ENCODE results near the gene MYH10.

The MYH10 gene

DNA sequence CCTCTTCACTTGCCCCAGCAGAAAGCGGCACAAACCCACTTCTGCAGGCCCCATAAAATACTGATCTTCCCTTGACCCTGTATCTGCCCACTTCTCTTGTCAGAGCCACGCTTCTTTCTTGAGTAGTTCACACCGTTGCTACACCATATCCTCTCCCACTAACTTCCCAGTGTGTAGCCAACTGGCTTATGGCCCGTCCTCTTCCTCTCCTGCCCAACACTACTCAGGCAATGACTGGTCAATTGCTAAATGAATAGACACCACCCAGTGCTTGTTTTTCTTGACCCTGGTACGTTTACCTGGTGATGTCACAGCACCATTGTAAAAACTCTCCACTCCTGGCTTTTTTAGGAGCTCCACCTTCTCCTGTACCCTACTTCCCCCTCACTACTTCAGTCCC lies 107.9 kb downstream of the MYH10 start:
- H3K4me3 ChIP-seq (ENCODE audit: low read depth in 1 of 2, low read length in 2 of 2): no peak overlapping the region
- no peaks in the 10 kb centered on the region for H3K27me3 ChIP-seq (ENCODE audit: insufficient read depth, low read length, poor library complexity)
- no peak for ATAC-seq (ENCODE audit: insufficient read depth, low read depth)

GRCh38 chr17:8520981-8521380 lies 109.5 kb downstream of the MYH10 start:
- DNase-seq (no peak), ATAC-seq (ENCODE audit: insufficient read depth, low read depth) (no peak)
- Histone ChIP-seq H3K4me1 (ENCODE audit: insufficient read depth, low read length) (no peaks in the 10 kb centered on the region), H3K36me3 (ENCODE audit: insufficient read depth, low read length) (peaks cover 81% of the 10 kb centered on the region), H3K9me3 (ENCODE audit: insufficient read depth, low read length, severe bottlenecking) (no peaks in the 10 kb centered on the region), H4K20me1 (ENCODE audit: insufficient read depth, low read length) (no peaks in the 10 kb centered on the region), H2AFZ (ENCODE audit: low read depth, low read length) (no peak overlapping the region), H3K4me2 (ENCODE audit: insufficient read depth, low read length) (no peak overlapping the region), H3K9ac (ENCODE audit: low read depth, low read length) (no peak overlapping the region), H3K79me2 (ENCODE audit: insufficient read depth, low read length) (no peaks in the 10 kb centered on the region), H3K4me3 (ENCODE audit: low read depth in 1 of 2, low read length in 2 of 2) (no peak overlapping the region), H3K27me3 (ENCODE audit: insufficient read depth, low read length, poor library complexity) (no peaks in the 10 kb centered on the region), H3K27ac (ENCODE audit: low read length) (no peak overlapping the region)
- TF ChIP-seq, protein P1, sequence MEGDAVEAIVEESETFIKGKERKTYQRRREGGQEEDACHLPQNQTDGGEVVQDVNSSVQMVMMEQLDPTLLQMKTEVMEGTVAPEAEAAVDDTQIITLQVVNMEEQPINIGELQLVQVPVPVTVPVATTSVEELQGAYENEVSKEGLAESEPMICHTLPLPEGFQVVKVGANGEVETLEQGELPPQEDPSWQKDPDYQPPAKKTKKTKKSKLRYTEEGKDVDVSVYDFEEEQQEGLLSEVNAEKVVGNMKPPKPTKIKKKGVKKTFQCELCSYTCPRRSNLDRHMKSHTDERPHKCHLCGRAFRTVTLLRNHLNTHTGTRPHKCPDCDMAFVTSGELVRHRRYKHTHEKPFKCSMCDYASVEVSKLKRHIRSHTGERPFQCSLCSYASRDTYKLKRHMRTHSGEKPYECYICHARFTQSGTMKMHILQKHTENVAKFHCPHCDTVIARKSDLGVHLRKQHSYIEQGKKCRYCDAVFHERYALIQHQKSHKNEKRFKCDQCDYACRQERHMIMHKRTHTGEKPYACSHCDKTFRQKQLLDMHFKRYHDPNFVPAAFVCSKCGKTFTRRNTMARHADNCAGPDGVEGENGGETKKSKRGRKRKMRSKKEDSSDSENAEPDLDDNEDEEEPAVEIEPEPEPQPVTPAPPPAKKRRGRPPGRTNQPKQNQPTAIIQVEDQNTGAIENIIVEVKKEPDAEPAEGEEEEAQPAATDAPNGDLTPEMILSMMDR (IDR thresholded peaks at IDR 0.05; ENCODE audit: borderline replicate concordance, extremely low read depth, low read length, poor library complexity, severe bottlenecking): no peak

More for the DNA sequence above, 107.9 kb downstream of the MYH10 start:
- Histone ChIP-seq H3K36me3 (ENCODE audit: insufficient read depth, low read length) (peaks cover 77% of the 10 kb centered on the region), H2AFZ (ENCODE audit: low read depth, low read length) (no peak overlapping the region), H3K9ac (ENCODE audit: low read depth, low read length) (no peak overlapping the region), H3K27ac (ENCODE audit: low read length) (no peak overlapping the region), H3K9me3 (ENCODE audit: insufficient read depth, low read length, severe bottlenecking) (no peaks in the 10 kb centered on the region), H3K79me2 (ENCODE audit: insufficient read depth, low read length) (no peaks in the 10 kb centered on the region), H3K4me1 (ENCODE audit: insufficient read depth, low read length) (no peaks in the 10 kb centered on the region), H3K4me2 (ENCODE audit: insufficient read depth, low read length) (no peak overlapping the region), H4K20me1 (ENCODE audit: insufficient read depth, low read length) (no peaks in the 10 kb centered on the region)
- DNase-seq: no peak
- no peak for TF ChIP-seq EZH2 (IDR thresholded peaks at IDR 0.05; ENCODE audit: borderline replicate concordance, low read depth, low read length, severe bottlenecking)
- TF ChIP-seq, protein P1 (IDR thresholded peaks at IDR 0.05; ENCODE audit: borderline replicate concordance, extremely low read depth, low read length, poor library complexity, severe bottlenecking): no peak

DNA sequence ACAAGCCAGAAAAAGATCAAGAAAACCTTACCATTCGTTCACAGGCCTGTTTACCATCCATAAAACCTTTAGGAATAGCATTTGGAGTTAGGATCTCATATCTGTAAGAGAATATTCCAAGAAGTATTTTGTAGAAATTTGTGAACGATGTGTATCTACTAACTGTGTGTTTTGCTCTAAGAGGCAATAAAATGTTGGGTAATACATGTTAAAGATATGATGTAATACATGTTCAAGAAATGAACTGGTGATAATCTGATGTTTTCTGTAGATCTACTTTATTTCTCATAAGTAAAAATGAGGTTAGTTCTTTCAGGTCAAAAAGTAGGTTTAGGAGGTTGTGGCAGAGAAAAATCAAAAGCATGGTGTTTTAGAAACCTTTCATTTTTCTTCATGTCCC lies 111.7 kb downstream of the MYH10 start:
- no peak overlapping the region for H3K4me2 ChIP-seq (ENCODE audit: insufficient read depth, low read length)
- H3K9me3 ChIP-seq (ENCODE audit: insufficient read depth, low read length, severe bottlenecking): no peaks in the 10 kb centered on the region
- no peaks in the 10 kb centered on the region for H3K79me2 ChIP-seq (ENCODE audit: insufficient read depth, low read length)
- TF ChIP-seq, protein P1 (IDR thresholded peaks at IDR 0.05; ENCODE audit: borderline replicate concordance, extremely low read depth, low read length, poor library complexity, severe bottlenecking): no peak
- no peak for TF ChIP-seq EZH2 (IDR thresholded peaks at IDR 0.05; ENCODE audit: borderline replicate concordance, low read depth, low read length, severe bottlenecking)
- H3K9ac ChIP-seq (ENCODE audit: low read depth, low read length): no peak overlapping the region
- no peaks in the 10 kb centered on the region for H4K20me1 ChIP-seq (ENCODE audit: insufficient read depth, low read length)
- H3K27me3 ChIP-seq (ENCODE audit: insufficient read depth, low read length, poor library complexity): no peaks in the 10 kb centered on the region
- ATAC-seq (ENCODE audit: insufficient read depth, low read depth) (no peak), DNase-seq (no peak)
- H3K36me3 ChIP-seq (ENCODE audit: insufficient read depth, low read length): peaks cover 88% of the 10 kb centered on the region
- no peak overlapping the region for H3K4me3 ChIP-seq (ENCODE audit: low read depth in 1 of 2, low read length in 2 of 2)
- H3K27ac ChIP-seq (ENCODE audit: low read length): no peak overlapping the region
- H3K4me1 ChIP-seq (ENCODE audit: insufficient read depth, low read length): no peaks in the 10 kb centered on the region
- H2AFZ ChIP-seq (ENCODE audit: low read depth, low read length): no peak overlapping the region

- no peak overlapping the region for H3K4me2 ChIP-seq (ENCODE audit: insufficient read depth, low read length)
- no peak for DNase-seq
- H3K79me2 ChIP-seq (ENCODE audit: insufficient read depth, low read length): no peaks in the 10 kb centered on the region
- H3K9me3 ChIP-seq (ENCODE audit: insufficient read depth, low read length, severe bottlenecking): no peaks in the 10 kb centered on the region
- no peak overlapping the region for H2AFZ ChIP-seq (ENCODE audit: low read depth, low read length)
- ATAC-seq (ENCODE audit: insufficient read depth, low read depth): no peak
- H3K4me1 ChIP-seq (ENCODE audit: insufficient read depth, low read length): no peaks in the 10 kb centered on the region
- TF ChIP-seq EZH2 (IDR thresholded peaks at IDR 0.05; ENCODE audit: borderline replicate concordance, low read depth, low read length, severe bottlenecking): no peak
- TF ChIP-seq, protein P1 (IDR thresholded peaks at IDR 0.05; ENCODE audit: borderline replicate concordance, extremely low read depth, low read length, poor library complexity, severe bottlenecking): no peak
- H3K36me3 ChIP-seq (ENCODE audit: insufficient read depth, low read length): peaks cover 88% of the 10 kb centered on the region
- H3K4me3 ChIP-seq (ENCODE audit: low read depth in 1 of 2, low read length in 2 of 2): no peak overlapping the region
- H3K9ac ChIP-seq (ENCODE audit: low read depth, low read length): no peak overlapping the region
- no peaks in the 10 kb centered on the region for H3K27me3 ChIP-seq (ENCODE audit: insufficient read depth, low read length, poor library complexity)
- no peaks in the 10 kb centered on the region for H4K20me1 ChIP-seq (ENCODE audit: insufficient read depth, low read length)
- no peak overlapping the region for H3K27ac ChIP-seq (ENCODE audit: low read length)
Measured at GRCh38 chr17:8518326-8518725, 112.2 kb downstream of the MYH10 start.

All from DND-41 (cell line).